Activated CD4-positive, alpha-beta T cell treated with anti-CD3 and anti-CD28 coated beads, Interleukin-2, amount 50 U/mL, for 48 hours (primary cell): ENCODE measurements around the gene MED25.
"Not testable (repeated sequence)": the region's sequence is repeated elsewhere in the genome, so short reads cannot be mapped to it uniquely, and the experiment has no call there.

Experiments used
- DNase-seq, 2 experiments: peaks; one replicate each; pipeline ENCODE4 v3.0.0-alpha.2; 2020

MED25 gene

GRCh38 chr19:49818649-49819370, 721 bp downstream of the MED25 start:
- no peak for DNase-seq

- not testable (repeated sequence) for DNase-seq
Measured at GRCh38 chr19:49819452-49820115, 1.5 kb downstream of the MED25 start.

GRCh38 chr19:49820125-49820524, 2.0 kb downstream of the MED25 start:
- DNase-seq: no peak

- no peak for DNase-seq
Measured at GRCh38 chr19:49823472-49823871, 5.4 kb downstream of the MED25 start.

GRCh38 chr19:49824662-49825061, 6.6 kb downstream of the MED25 start:
- no peak for DNase-seq

GRCh38 chr19:49827034-49827433, 8.9 kb downstream of the MED25 start:
- DNase-seq: no peak

GRCh38 chr19:49829200-49829599, 11.1 kb downstream of the MED25 start:
- DNase-seq: no peak

- DNase-seq: no peak
Measured at GRCh38 chr19:49829721-49830120, 11.6 kb downstream of the MED25 start.

GRCh38 chr19:49830766-49831165, 12.7 kb downstream of the MED25 start:
- DNase-seq: no peak

GRCh38 chr19:49831592-49831991, 13.5 kb downstream of the MED25 start:
- no peak for DNase-seq

- no peak for DNase-seq
Measured at GRCh38 chr19:49832556-49832955, 14.5 kb downstream of the MED25 start.

- DNase-seq: no peak
Measured at GRCh38 chr19:49833599-49833998, 15.5 kb downstream of the MED25 start.

- DNase-seq: no peak
Measured at GRCh38 chr19:49835562-49835961, 17.5 kb downstream of the MED25 start.

GRCh38 chr19:49836176-49837008, 18.3 kb downstream of the MED25 start:
- DNase-seq: no peak

- DNase-seq: no peak
Measured at GRCh38 chr19:49837009-49837310, 18.9 kb downstream of the MED25 start.

GRCh38 chr19:49837425-49837824, 19.3 kb downstream of the MED25 start:
- DNase-seq: no peak

- no peak for DNase-seq
Measured at GRCh38 chr19:49838885-49839588, 20.9 kb downstream of the MED25 start.

- DNase-seq: no peak
Measured at GRCh38 chr19:49839713-49840112, 21.6 kb downstream of the MED25 start.

- no peak for DNase-seq
Measured at GRCh38 chr19:49840321-49840720, 22.2 kb downstream of the MED25 start.

GRCh38 chr19:49840736-49841249, 22.7 kb downstream of the MED25 start:
- no peak for DNase-seq

GRCh38 chr19:49843265-49843664, 25.2 kb downstream of the MED25 start:
- DNase-seq: no peak

GRCh38 chr19:49844138-49845095, 26.3 kb downstream of the MED25 start:
- no peak for DNase-seq
